GM19372 (cell line): Measurements from ENCODE around the gene ILF3.

Source experiments
- ATAC-seq: cut with Tn5 transposase; IDR thresholded peaks from one replicate; pipeline ENCODE4 v1.9.1; 2021; ENCODE audit warnings: mild to moderate bottlenecking, low read depth, moderate library complexity; ENCODE audit not compliant: unreplicated experiment

Gene ILF3

DNA sequence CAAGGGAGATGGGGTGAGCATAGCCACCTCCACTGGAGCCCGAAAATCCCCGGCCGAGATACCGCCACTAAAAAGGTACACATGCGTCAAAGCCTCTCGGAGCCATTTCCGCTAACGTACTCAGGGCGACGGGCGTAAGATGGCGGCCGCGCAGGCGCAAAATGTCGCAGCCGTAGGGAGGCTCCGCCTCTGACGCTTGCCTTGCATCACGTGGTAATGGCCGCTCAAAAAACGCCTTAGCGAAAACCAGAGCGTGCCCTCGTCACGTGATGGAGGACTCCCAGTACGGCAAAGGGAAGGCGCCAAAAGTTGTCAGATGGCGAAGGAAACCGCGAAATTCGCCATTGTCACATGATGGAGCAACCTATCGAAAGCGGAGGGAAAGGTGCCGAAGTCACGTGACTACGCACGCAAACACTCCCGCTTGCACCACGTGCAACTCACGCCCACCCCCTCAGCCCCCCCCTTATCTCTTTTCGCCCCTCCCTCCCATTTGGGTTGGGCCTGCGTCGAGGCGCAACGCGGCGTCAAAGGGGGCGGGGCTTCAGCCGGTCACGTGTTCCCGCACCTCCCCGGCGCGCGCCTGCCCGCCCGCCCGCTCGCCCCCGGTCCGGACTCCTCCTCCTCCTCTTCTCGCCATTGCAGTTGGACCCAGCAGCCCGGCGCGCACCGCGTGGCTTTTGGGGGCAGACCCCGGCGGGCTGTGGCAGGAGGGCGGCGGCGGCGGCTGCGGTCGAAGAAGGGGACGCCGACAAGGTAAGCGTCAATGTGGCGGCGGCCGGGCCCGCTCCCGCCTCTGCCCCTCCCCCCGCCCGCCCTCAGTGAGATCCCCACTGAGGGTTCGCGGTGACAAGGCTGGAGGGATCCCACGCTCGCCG, at the start of gene ILF3:
Gene ILF3 (plus strand): TSS at position 615 of the 878 bp plus-strand sequence. CDS start 16,260 bp downstream, outside the sequence.
- peak; percentile 75 for ATAC-seq

DNA sequence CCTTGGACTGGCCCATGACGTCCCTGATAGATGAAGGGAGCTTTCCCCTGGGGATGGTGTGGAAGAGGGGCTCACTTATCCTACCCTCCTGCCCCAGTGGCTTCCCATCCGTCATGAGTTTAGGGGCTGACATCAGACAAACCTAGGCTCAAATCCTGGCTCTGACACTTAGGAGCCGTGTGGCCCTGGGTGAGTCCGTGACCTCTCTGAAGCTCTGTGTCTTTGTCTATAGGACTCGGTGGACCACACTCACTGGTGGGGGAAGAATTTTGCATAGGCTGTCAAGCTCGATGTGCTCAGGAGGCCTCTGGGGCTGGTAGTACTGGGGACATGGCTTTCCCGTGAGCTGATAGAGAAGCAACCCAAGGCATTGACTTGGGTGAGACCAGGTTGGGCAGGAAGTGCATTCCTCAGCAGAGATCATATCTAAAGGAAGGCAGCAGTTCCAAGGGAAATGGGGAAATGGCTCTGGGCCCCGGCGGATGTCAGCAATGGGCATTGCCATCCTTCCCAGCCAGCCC, 49.6 kb upstream of the ILF3 start:
- no peak for ATAC-seq

DNA sequence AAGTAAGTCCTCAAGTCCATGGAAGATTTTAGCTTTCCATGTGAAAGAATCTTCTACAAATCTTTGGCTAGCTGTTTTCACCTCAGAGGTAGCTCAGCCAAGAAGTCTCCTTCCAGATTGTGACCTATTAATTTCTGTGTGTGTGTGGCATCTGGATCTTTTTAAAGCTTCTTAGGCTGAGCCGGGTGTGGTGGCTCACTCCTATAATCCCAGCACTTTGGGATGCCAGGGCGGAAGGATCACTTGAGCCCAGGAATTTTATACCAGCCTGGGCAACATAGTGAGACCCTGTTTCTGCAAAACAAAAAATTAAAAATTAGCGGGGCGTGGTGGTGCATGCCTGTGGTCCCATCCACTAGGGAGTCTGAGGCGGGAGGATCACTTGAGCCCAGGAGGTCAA, 42.2 kb upstream of the ILF3 start:
- no peak for ATAC-seq

DNA sequence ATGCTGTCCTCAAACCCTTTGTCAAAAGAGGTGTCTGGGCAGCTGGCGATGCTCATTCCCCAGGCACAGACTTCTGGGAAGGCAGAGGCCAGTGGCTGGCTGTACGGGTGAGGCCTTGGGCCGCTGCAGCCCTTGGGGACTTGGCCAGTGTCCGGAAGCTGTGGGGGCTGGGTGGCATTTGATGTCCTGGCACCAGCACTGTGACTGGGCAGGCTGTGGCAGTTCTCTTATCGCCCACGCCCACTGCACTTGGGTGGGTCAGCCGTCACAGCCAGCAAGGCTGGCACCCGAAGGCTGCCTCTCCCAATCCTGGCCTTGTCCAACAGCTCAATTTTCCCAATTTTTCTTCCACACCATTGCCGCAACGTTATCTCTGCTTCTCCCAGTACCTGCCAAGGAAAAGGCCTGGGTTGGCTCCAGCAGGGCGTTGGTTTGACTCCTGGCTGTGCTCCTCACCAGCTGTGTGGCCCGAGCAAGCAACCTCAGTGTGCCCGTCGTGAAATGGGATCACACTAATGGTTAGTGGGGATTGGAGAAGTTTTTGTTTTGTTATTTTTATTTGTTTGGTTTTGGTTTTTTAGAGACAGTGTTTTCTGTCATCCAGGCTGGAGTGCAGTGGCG, 41.5 kb upstream of the ILF3 start:
- no peak for ATAC-seq

DNA sequence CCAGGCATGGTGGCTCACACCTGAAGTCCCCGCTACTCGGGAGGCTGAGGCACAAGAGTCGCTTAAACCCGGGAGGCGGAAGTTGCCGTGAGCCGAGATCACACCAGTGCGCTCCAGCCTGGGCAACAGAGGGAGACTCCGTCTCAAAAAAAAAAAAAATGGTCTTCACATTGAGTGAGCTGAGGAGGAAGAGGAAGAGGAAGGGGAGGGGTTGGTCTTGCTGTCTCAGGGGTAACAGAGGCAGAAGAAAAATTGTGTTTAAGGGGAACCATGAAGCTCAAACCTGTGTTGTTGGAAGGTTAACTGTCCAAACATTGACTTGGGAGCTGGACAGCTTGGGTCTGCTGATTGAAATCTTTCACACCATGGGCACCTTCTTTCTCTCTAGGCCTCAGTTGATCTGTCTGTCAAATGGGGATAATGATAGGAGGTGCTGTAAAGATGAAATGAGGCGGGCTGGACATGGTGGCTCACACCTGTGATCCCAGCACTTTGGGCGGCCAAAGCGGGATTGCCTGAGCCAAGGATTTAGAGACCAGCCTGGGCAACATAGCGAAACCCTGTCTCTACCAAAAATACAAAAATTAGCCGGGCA, 38.6 kb upstream of the ILF3 start:
- no peak for ATAC-seq

DNA sequence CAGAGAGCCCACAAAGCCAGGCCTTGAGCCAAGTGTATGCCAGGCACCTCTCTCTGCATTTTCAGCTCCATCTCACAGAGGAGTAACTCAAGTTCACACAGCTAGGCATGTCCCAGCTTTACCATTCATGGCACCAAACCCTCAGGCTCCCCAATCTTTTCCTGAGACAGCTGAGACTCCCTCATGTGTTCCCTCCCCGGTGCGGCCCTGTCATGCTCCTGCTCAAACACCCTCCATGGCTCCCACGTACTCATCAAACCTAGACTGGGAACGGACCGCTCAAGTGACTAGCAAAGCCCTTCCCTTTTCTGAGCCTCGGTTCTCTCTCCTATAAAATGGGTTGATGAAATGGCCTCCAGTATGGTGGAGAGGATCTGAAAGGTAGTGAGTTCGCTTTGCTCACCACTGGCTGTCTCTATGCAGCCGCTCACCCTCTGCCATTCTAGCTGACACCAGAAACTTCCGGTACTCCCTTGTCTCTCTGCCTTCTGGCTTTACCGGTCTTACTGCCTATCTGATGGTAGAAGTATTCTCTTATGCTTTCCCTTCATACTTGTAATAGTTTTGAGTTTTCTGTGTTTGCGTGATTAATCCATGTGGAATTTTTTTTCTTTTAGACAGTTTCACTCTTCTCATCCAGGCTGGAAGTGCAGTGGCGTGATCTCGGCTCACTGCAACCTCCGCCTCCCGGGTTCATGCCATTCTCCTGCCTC, 36.6 kb upstream of the ILF3 start:
- ATAC-seq = no peak

DNA sequence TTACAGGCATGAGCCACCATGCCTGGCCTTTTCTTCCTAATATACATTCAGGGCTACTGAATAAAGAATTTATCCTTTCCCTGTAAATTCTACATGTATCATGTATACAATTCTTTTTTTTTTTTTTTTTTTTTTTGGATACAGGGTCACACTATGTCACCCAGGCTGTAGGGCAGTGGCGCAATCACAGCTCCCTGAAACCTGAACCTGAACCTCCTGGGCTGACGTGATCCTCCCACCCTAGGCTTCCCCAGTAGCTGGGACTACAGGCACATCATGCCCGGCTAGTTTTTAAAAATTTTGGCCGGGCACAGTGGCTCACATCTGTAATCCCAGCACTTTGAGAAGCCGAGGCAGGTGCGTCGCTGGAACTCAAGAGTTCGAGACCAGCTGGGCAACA, 35.3 kb upstream of the ILF3 start:
- no peak for ATAC-seq

DNA sequence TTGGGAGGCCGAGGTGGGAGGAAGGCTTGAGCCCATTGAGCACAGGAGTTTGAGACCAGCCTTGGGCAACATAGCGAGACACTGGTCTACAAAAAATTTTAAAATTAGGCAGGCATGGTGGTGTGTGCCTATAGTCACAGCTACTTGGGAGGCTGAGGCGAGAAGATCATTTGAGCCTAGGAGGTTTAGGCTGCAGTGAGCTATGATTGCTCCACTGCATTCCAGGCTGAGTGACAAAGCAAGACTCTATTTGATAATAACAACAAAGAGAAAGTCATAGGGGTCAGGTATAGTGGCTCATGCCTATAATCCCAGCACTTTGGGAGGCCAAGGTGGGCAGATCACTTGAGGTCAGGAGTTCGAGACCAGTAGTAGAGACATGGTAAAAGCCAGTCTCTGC, 33.4 kb upstream of the ILF3 start:
- ATAC-seq = no peak

DNA sequence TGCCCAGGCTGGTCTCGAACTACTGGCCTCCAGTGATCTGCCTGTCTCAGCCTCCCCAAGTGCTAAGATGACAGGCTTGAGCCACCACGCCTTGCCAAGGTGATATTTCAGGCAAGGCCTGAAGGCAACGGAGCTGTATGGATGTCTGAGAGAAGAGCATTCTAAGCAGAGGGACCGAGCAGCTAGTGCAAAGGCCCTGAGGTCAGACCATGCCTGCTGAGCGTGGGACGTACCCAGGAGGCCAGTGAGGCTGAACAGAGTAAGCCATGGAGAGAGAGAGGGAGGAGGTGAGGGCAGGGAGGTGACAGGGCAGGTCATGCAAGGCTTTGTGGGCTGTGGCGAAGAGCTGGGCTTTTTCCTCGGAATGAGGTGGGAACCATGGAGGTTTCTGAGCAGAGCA, 32.2 kb upstream of the ILF3 start:
- no peak for ATAC-seq

DNA sequence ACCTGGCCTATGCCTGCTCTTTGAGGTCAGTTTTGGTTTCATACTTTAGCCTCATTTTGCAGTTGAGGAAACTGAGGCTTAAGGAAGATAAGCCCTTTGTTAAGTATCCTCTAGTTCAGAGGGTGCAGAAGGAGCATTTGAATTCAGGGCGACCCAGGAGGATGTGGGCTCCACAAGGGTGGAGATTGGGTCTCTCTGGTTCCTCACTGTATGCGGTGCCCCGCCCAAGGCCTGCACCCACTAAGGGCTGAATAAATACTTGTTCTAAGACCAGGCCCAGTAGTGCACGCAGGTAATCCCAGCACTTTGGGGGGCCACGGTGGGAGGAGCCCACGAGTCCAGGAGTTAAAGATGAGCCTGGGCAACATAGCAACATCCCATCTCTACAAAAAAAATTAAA, 29.6 kb upstream of the ILF3 start:
- ATAC-seq = no peak

DNA sequence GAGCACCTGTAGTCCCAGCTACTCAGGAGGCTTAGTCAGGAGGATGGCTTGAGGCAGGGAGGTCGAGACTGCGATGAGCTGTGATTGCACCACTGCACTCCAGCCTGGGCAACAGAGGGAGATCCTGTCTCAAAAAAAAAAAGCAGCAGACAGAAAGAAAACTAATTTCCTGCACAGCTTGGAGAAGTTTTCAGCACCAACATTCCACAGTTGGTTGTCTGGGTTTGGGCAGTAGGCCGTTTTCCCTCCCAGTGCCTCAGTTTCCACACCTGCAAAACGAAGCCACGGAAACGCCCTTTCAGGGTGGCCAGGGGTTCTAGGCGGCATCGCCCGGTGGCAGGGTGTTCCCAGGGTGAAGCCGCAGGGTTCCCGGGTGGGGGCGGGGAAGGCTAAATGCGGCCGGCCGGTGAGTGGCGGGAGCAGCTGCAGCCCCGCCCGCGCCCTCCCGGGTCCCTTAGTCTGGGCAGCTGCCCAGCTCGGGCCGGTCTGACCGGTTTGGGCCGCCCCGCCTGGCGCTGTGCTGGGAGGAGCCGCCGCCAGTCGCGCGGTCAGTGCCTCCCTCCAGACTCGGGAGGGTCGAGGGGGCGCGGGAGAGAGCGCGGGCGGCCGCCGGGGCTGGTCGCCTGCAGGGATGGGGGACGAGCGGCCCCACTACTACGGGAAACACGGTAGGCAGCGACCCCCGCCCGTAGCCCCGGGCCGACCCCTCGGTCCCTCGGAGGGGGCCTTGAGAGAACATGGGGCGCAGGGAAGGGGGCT, 29.0 kb upstream of the ILF3 start, which contains the start of gene SLC44A2:
Gene SLC44A2 (plus strand): TSS at position 551 of the 759 bp plus-strand sequence. CDS start 81 bp downstream, at position 632.
- no peak for ATAC-seq

DNA sequence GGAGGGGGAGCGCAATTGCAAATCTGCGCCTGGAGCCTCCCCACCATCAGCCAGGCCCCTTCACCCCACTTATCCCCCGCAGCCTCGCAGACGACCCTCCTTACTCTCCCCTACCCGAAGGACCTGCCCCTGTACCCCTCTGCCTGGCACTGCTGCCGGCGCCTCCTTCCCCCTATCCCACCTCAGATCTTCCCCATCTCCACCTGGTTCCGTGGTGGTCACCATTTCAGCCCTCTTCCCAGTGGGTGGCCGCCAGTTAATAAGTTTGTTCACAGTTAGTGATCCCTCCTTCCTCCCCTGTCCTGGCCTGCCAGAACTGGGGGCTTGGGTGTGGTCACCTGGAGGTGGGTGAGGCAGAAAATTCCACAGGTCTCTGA, 28.4 kb upstream of the ILF3 start:
- ATAC-seq = no peak

DNA sequence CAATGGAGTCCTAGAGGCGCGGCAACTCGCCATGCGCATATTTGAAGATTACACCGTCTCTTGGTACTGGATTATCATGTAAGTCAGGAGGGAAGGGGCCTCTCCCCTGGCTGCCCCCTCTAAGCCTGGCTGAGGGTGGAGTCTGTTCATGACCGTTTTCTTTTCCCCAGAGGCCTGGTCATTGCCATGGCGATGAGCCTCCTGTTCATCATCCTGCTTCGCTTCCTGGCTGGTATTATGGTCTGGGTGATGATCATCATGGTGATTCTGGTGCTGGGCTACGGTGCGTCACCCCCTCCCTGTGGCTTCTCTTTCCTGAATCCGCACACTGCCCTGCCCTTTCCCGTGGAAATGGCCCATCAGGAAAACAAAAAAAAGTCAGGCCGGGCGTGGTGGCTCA, 22.3 kb upstream of the ILF3 start:
- ATAC-seq = no peak

DNA sequence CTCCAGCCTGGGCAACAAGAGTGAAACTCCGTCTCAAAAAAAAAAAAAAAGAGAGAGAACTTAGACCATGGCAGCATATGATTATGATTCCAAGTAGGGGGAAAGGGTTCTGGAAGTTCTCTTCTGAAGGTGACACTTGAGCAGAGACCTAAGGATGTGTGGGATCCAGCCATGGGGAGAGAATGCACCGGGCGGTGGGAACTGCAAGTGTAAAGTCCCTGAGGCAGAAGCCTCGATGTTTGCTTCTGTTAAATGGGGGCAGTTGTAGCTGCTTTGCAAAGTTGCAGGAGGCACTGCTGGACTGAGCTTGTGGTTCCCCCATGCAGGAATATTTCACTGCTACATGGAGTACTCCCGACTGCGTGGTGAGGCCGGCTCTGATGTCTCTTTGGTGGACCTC, 19.7 kb upstream of the ILF3 start:
- no peak for ATAC-seq

DNA sequence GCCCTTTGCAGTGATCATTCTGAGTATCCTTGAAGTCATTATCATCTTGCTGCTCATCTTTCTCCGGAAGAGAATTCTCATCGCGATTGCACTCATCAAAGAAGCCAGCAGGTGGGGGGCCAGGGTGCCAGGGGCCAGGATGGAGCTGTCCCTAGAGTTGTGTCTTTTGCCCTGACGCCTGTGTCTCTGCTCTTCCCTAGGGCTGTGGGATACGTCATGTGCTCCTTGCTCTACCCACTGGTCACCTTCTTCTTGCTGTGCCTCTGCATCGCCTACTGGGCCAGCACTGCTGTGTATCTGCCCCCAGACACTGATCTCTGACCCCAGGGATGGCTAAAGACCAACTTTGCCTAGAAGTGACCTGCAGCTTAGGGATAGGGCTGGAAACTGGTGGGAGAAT, 19.2 kb upstream of the ILF3 start:
- ATAC-seq = no peak

DNA sequence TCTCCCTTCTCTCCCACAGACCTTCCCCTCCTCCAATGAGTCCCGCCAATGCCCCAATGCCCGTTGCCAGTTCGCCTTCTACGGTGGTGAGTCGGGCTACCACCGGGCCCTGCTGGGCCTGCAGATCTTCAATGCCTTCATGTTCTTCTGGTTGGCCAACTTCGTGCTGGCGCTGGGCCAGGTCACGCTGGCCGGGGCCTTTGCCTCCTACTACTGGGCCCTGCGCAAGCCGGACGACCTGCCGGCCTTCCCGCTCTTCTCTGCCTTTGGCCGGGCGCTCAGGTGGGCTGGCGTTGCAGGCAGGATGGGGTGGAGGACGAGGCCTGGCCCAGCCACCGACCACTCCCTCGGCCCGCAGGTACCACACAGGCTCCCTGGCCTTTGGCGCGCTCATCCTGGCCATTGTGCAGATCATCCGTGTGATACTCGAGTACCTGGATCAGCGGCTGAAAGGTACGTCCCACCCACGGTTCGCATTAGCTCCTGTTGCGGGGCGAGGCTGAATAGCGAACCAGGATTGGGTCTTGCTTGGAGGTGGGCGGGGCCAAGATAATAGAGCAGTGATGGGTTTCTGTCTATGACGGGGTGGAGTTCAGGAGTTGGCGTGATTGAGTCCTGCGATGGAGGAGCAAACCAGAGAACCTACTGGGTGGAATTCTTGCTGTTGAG, 17.7 kb upstream of the ILF3 start:
- ATAC-seq = no peak

DNA sequence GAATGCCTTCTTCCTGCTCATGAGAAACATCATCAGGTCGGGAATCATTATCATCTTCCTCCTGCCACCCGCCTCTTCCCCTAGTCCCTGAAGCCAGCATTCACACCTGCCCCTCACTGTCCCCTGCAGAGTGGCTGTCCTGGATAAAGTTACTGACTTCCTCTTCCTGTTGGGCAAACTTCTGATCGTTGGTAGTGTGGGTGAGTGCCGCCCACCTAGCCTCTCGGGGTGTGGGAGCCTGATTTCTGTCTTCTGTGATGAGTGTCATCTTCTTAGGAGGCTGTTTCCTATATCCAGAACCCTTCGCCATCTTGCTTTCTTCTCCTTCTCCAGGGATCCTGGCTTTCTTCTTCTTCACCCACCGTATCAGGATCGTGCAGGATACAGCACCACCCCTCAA, 16.3 kb upstream of the ILF3 start:
- no peak for ATAC-seq

DNA sequence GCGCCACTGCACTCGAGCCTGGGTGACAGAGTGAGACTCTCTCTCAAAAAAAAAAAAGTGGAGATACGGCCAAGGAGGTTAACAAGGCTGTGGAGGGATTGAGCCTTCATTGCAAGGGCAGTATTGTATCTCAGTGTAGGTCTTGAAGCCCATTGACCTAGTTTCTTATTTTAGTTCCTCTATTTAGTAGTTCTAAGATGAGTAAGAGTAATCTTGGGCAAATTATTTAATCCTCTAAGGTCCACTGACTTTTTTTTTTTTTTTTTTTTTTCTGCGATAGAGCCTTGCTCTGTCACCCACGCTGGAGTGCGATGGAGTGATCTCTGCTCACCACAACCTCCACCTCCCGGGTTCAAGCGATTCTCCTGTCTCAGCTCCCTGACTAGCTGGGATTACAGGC, 14.3 kb upstream of the ILF3 start:
- ATAC-seq = no peak

DNA sequence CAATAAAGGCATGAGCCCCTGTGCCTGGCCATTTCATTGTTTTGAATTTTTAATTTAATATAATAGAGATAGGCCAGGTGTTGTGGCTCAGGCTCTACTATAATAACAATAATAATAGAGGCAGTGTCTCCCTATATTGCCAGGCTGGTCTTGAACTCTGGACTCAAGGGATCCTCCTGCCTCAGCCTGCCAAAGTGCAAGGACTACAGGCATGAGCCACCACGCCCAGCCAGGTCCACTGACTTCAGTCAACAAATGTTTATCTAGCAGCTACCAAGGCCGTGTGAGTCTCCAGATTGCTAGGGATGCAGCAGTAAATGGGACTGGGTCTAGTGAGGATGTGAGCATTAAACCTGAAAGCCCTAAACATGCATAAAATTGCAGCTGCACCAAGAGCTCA, 13.8 kb upstream of the ILF3 start:
- no peak for ATAC-seq

DNA sequence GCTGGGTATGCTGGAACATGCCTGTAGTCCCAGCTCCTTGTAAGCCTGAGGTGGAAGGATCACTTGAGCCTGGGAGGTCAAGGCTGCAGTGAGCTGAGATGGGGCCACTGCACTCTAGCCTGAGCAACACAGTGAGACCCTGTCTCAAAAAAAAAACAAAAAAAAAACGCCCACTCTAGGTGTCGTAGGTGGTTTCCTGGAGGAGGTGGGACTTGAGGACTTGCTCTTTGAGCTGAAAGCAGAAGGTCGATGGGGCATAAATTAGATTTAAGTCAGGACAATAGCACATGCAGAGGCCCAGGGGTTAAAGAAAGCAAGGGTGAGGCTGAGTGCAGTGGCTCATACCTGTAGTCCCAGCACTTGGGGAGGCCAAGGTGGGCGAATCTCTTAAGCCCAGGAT, 12.9 kb upstream of the ILF3 start:
- ATAC-seq = no peak
